H1 (cell line): ENCODE data around the gene RMP24.

Experiments
- CTCF ChIA-PET: fragments of 300-600 bp; sonication (Branson Sonifier 250); formaldehyde crosslinking; loops from one replicate; lab custom pipeline; 2021; ENCODE audit not compliant: partially characterized antibody; lab: Charles Lee
- POLR2A ChIA-PET: fragments of 300-600 bp; sonication (Branson Sonifier 250); formaldehyde crosslinking; loops from one replicate; lab custom pipeline; 2021; ENCODE audit warnings: inconsistent platforms; ENCODE audit not compliant: partially characterized antibody; lab: Charles Lee
- DNase-seq, 2 experiments: peaks; one replicate each; pipeline versions ENCODE4 v3.0.0 to v3.0.0-alpha.2; 2010 to 2022; ENCODE audit warnings: low spot score in 2 of 2, low read depth in 1 of 2, mixed read lengths in 1 of 2
- FAIRE-seq: peaks from 2 replicates; lab custom pipeline; 2011; peaks lifted over from hg19 to GRCh38; lab: Jason Lieb, UNC
- H2AFZ ChIP-seq: 2 replicates; pipeline ENCODE4 v1.8.1; 2012; ENCODE audit warnings: low read length, inconsistent platforms
- H2AK5ac ChIP-seq: 2 replicates; pipeline ENCODE4 v1.6.1; 2013; ENCODE audit warnings: low read depth, low read length
- H2BK120ac ChIP-seq: replicated peaks from 2 replicates; pipeline ENCODE3; 2013; ENCODE audit warnings: low read depth, low read length, inconsistent platforms
- H2BK12ac ChIP-seq: 2 replicates; pipeline ENCODE4 v1.6.1; 2013; ENCODE audit warnings: low read depth, low read length
- H2BK15ac ChIP-seq: 2 replicates; pipeline ENCODE4 v1.6.1; 2013; ENCODE audit warnings: low read length
- H2BK20ac ChIP-seq: 2 replicates; pipeline ENCODE4 v1.6.1; 2013; ENCODE audit warnings: low read length
- H2BK5ac ChIP-seq: 2 replicates; pipeline ENCODE4 v1.6.1; 2013; ENCODE audit warnings: low read depth, low read length
- H3K14ac ChIP-seq: 2 replicates; pipeline ENCODE4 v1.6.1; 2013; ENCODE audit warnings: inconsistent platforms; ENCODE audit not compliant: insufficient read length
- H3K18ac ChIP-seq: 2 replicates; pipeline ENCODE4 v1.6.1; 2013; ENCODE audit warnings: low read length; ENCODE audit errors: extremely low read depth
- H3K23ac ChIP-seq: 2 replicates; pipeline ENCODE4 v1.6.1; 2013; ENCODE audit warnings: inconsistent platforms; ENCODE audit not compliant: insufficient read length
- H3K23me2 ChIP-seq: 2 replicates; pipeline ENCODE4 v1.6.1; 2013; ENCODE audit warnings: low read depth, low read length
- H3K27ac ChIP-seq: 2 replicates; pipeline ENCODE4 v1.6.1; 2011; ENCODE audit warnings: low read depth, low read length, inconsistent platforms
- H3K27me3 ChIP-seq, 4 experiments: replicated peaks in 1 of 4; 1 replicate in 1 of 4; 2 replicates in 3 of 4; pipeline versions ENCODE4 v1.6.1 to v1.8.1; 2011 to 2013; ENCODE audit warnings: low read length in 3 of 4, mild to moderate bottlenecking in 3 of 4, inconsistent platforms in 2 of 4, mixed read lengths in 2 of 4, moderate library complexity in 1 of 4; ENCODE audit not compliant: control insufficient read depth in 3 of 4, insufficient read depth in 3 of 4; ENCODE audit errors: extremely low read depth in 1 of 4
- H3K36me3 ChIP-seq, 4 experiments: 2 replicates each; pipeline versions ENCODE4 v1.6.1 to v1.8.1; 2011 to 2013; ENCODE audit warnings: mild to moderate bottlenecking in 4 of 4, low read length in 3 of 4, moderate library complexity in 2 of 4, control low read depth in 1 of 4, inconsistent platforms in 1 of 4; ENCODE audit not compliant: insufficient read depth in 4 of 4, control insufficient read depth in 2 of 4
- H3K4ac ChIP-seq: replicated peaks from 2 replicates; pipeline ENCODE3; 2013; ENCODE audit warnings: low read length, low read depth, mixed read lengths, inconsistent platforms; ENCODE audit not compliant: insufficient read length
- H3K4me1 ChIP-seq, 4 experiments: replicated peaks in 1 of 4; 1 replicate in 1 of 4; 2 replicates in 3 of 4; pipeline versions ENCODE4 v1.6.1 to v1.8.1; 2011 to 2013; ENCODE audit warnings: low read length in 3 of 4, inconsistent platforms in 2 of 4, mixed read lengths in 1 of 4; ENCODE audit not compliant: insufficient read depth in 4 of 4, control insufficient read depth in 3 of 4
- H3K4me2 ChIP-seq, 2 experiments: 2 replicates each; pipeline versions ENCODE4 v1.6.1 to v1.8.1; 2011 to 2013; ENCODE audit warnings: low read depth in 2 of 2, low read length in 2 of 2, control low read depth in 1 of 2, inconsistent platforms in 1 of 2, mild to moderate bottlenecking in 1 of 2; ENCODE audit not compliant: insufficient read depth in 1 of 2
- H3K4me3 ChIP-seq, 4 experiments: fragments of 200-600, 300-600 bp in 1 of 4; sonication (generic), shearing (Covaris generic), sonication (Bioruptor Twin) in 1 of 4; 2 replicates each; pipeline versions ENCODE4 v1.5.1 to v1.8.1; 2011 to 2016; ENCODE audit warnings: low read length in 4 of 4, low read depth in 3 of 4, control low read depth in 2 of 4, inconsistent platforms in 2 of 4, mild to moderate bottlenecking in 2 of 4, mixed read lengths in 1 of 4, moderate library complexity in 1 of 4; ENCODE audit not compliant: insufficient read depth in 2 of 4; ENCODE audit errors: extremely low read depth in 1 of 4
- H3K56ac ChIP-seq: replicated peaks from 2 replicates; pipeline ENCODE3; 2013; ENCODE audit warnings: low read depth, mild to moderate bottlenecking, mixed read lengths, low read length, inconsistent platforms; ENCODE audit not compliant: insufficient read length
- H3K79me1 ChIP-seq: 2 replicates; pipeline ENCODE4 v1.6.1; 2013; ENCODE audit warnings: low read depth, low read length, control low read depth
- H3K79me2 ChIP-seq, 2 experiments: 2 replicates each; pipeline versions ENCODE4 v1.6.1 to v1.8.1; 2012 to 2013; ENCODE audit warnings: low read length in 2 of 2, mild to moderate bottlenecking in 2 of 2, inconsistent platforms in 1 of 2; ENCODE audit not compliant: insufficient read depth in 2 of 2, control insufficient read depth in 1 of 2
- H3K9ac ChIP-seq, 4 experiments: replicated peaks in 1 of 4; 1 replicate in 1 of 4; 2 replicates in 3 of 4; pipeline versions ENCODE4 v1.6.1 to v1.8.1; 2011 to 2013; ENCODE audit warnings: low read depth in 3 of 4, low read length in 3 of 4, control low read depth in 2 of 4, mild to moderate bottlenecking in 2 of 4, moderate library complexity in 2 of 4, inconsistent platforms in 1 of 4; ENCODE audit errors: extremely low read depth in 1 of 4
- H3K9me3 ChIP-seq, 2 experiments: 2 replicates each; pipeline versions ENCODE4 v1.6.1 to v1.8.1; 2012 to 2013; ENCODE audit warnings: mild to moderate bottlenecking in 2 of 2, moderate library complexity in 2 of 2, control low read depth in 1 of 2, inconsistent platforms in 1 of 2, low read depth in 1 of 2, low read length in 1 of 2, mixed read lengths in 1 of 2; ENCODE audit not compliant: insufficient read depth in 2 of 2
- H4K20me1 ChIP-seq, 2 experiments: replicated peaks in 1 of 2; 2 replicates each; pipeline versions ENCODE3 to v1.8.1; 2011 to 2013; ENCODE audit warnings: inconsistent platforms in 2 of 2, low read length in 2 of 2, mild to moderate bottlenecking in 1 of 2; ENCODE audit not compliant: insufficient read depth in 2 of 2, control insufficient read depth in 1 of 2
- H4K5ac ChIP-seq: 2 replicates; pipeline ENCODE4 v1.6.1; 2013; ENCODE audit warnings: low read length, low read depth, mixed read lengths, inconsistent platforms; ENCODE audit not compliant: insufficient read length
- H4K8ac ChIP-seq: 2 replicates; pipeline ENCODE4 v1.8.0; 2013; ENCODE audit warnings: mild to moderate bottlenecking, moderate library complexity, low read length, inconsistent platforms; ENCODE audit not compliant: insufficient read depth; ENCODE audit errors: extremely low read depth
- H4K91ac ChIP-seq: replicated peaks from 2 replicates; pipeline ENCODE3; 2013; ENCODE audit warnings: low read length, mixed read lengths, inconsistent platforms; ENCODE audit not compliant: insufficient read length
- BACH1 ChIP-seq: IDR thresholded peaks from 2 replicates; pipeline ENCODE4 v1.6.1; 2012; ENCODE audit warnings: low read length, improper control_type of control experiment
- CBX8 ChIP-seq: fragments of 300-800, 300-1000 bp; sonication (generic); IDR thresholded peaks from 2 replicates; pipeline ENCODE4 v1.7.1; 2016; ENCODE audit warnings: low read depth, low read length, borderline replicate concordance
- EP300 ChIP-seq, 2 experiments: IDR thresholded peaks; 1 replicate in 1 of 2; 2 replicates in 1 of 2; pipeline ENCODE4 v1.6.1; 2011 to 2012; ENCODE audit warnings: low read depth in 2 of 2, low read length in 2 of 2, mild to moderate bottlenecking in 2 of 2, borderline replicate concordance in 1 of 2, inconsistent platforms in 1 of 2, moderate library complexity in 1 of 2
- FOSL1 ChIP-seq: IDR thresholded peaks from 2 replicates; pipeline ENCODE4 v1.6.1; 2011; ENCODE audit warnings: mild to moderate bottlenecking, low read depth, low read length, moderate library complexity; ENCODE audit not compliant: insufficient read depth
- JUND ChIP-seq: IDR thresholded peaks from 2 replicates; pipeline ENCODE4 v1.6.1; 2011; ENCODE audit warnings: mild to moderate bottlenecking, improper control_type of control experiment, low read length
- MAFK ChIP-seq: IDR thresholded peaks from 2 replicates; pipeline ENCODE4 v1.6.1; 2012; ENCODE audit warnings: low read depth, mild to moderate bottlenecking, improper control_type of control experiment, low read length
- NANOG ChIP-seq: IDR thresholded peaks from 2 replicates; pipeline ENCODE4 v1.6.1; 2011; ENCODE audit warnings: low read length, low read depth, mild to moderate bottlenecking, inconsistent platforms; ENCODE audit not compliant: insufficient read depth, poor library complexity, severe bottlenecking
- SP4 ChIP-seq: IDR thresholded peaks from 2 replicates; pipeline ENCODE4 v1.6.1; 2012; ENCODE audit warnings: low read length, inconsistent platforms
- USF2 ChIP-seq: IDR thresholded peaks from 2 replicates; pipeline ENCODE4 v1.6.1; 2011; ENCODE audit warnings: low read length, improper control_type of control experiment
- ZNF274 ChIP-seq: IDR thresholded peaks from 2 replicates; pipeline ENCODE4 v1.7.0; 2012; ENCODE audit warnings: low read length, borderline replicate concordance; ENCODE audit errors: extremely low read depth
- WGBS, 2 experiments: shearing (Covaris generic) in 1 of 2; methylation state at CpG; one replicate each; pipeline versions ENCODE4 v1.1.6 to v1.1.7; 2013 to 2015; ENCODE audit warnings: low lambda C conversion rate in 2 of 2, mixed read lengths in 2 of 2, inconsistent platforms in 1 of 2, low coverage in 1 of 2, missing lambda C conversion rate in 1 of 2; ENCODE audit not compliant: insufficient replicate concordance in 2 of 2, insufficient coverage in 1 of 2, insufficient read length in 1 of 2; ENCODE audit errors: extremely low coverage in 1 of 2, missing lambda C conversion rate in 1 of 2; 5-methylcytosine and 5-hydroxymethylcytosine counted together

The RMP24 gene

GRCh38 chr18:35983818-35984217, 11.3 kb downstream of the RMP24 start:
- H2AK5ac ChIP-seq = no peak overlapping the region
- TF ChIP-seq FOSL1 (no peak), EP300 (IDR thresholded peaks at IDR 0.05; ENCODE audit: borderline replicate concordance in 1 of 2, low read depth in 2 of 2, low read length in 2 of 2) (no peak), BACH1 (no peak), SP4 (no peak), MAFK (no peak), CBX8 (no peak), JUND (no peak), ZNF274 (no peak), NANOG (no peak), USF2 (no peak)
- H3K79me1 ChIP-seq = no peaks in the 10 kb centered on the region
- no peak overlapping the region for H2BK20ac ChIP-seq
- H3K18ac ChIP-seq = no peak overlapping the region
- H2AFZ ChIP-seq = no peak overlapping the region
- H3K36me3 ChIP-seq = peaks cover 2 to 31% (median 19%) of the 10 kb centered on the region in 4 experiments; a peak in 5 of 8 replicates
- H3K14ac ChIP-seq = no peak overlapping the region
- 91% methylated on average over 5 of the region's 5 CpGs; no CpG with 5 or more reads in 1 of the 2 experiments for WGBS, 2 experiments
- no peak overlapping the region for H2BK5ac ChIP-seq
- no peak overlapping the region for H3K4ac ChIP-seq
- H2BK12ac ChIP-seq = no peak overlapping the region
- H3K56ac ChIP-seq = no peak overlapping the region
- H3K79me2 ChIP-seq = no peaks in the 10 kb centered on the region
- H4K5ac ChIP-seq = no peak overlapping the region
- no peak overlapping the region for H3K9ac ChIP-seq
- no peak overlapping the region for H2BK15ac ChIP-seq
- H3K23ac ChIP-seq = no peak overlapping the region
- FAIRE-seq = no peak
- no peak overlapping the region for H4K91ac ChIP-seq
- ChIA-PET POLR2A (interaction anchor here (0.9 kb wide), 1 partner anchor 527 kb away, joined by 3 read pairs; no protein-coding TSS in a partner anchor), CTCF (interaction anchor here (0.7 to 1.9 kb wide), 3 partner anchors 9 to 228 kb away, joined by 4 to 5 read pairs (median 4); no protein-coding TSS in a partner anchor)
- no peaks in the 10 kb centered on the region for H4K20me1 ChIP-seq
- no peak overlapping the region for H3K4me3 ChIP-seq
- no peak for DNase-seq
- no peaks in the 10 kb centered on the region for H3K23me2 ChIP-seq
- H3K4me2 ChIP-seq = no peak overlapping the region
- H3K9me3 ChIP-seq = no peaks in the 10 kb centered on the region
- H3K27ac ChIP-seq = no peak overlapping the region
- H3K27me3 ChIP-seq = no peaks in the 10 kb centered on the region
- H4K8ac ChIP-seq = no peak overlapping the region
- H2BK120ac ChIP-seq = no peak overlapping the region
- no peaks in the 10 kb centered on the region for H3K4me1 ChIP-seq
